NCI-H2227 (cell line): ENCODE data around the gene UBE2E1.

Experiments used
- DNase-seq: peaks from one replicate; lab custom pipeline; 2025; ENCODE audit not compliant: unreplicated experiment; lab: John Stamatoyannopoulos, UW

UBE2E1 gene

DNA sequence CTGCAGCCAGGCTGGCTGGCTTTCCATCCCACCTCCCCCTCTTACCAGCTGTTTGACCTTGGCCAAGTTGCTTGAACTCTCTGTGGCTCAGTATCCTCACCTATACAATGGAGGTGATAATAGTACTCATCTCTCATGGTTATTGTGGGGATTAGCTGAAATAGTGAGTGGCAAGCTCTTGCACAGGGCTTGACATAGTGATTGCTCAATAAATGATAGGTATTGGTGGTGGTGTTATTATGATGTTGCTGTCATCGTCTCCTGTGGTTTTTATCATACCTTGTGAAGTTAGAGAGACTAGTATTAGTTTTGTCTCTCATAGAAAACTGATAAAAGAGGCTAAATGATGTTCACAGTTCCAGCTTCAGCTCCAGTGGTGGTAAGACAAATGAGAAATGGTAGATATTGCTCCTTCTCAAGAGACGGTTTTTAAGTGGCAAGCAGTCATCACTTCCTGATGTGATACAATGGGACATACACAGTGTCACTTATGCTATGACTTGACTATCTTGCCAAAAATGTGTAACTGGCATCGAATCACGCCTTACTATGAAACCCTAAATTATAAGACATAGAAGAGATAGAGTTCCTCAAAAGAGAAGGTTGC, 12.1 kb upstream of the UBE2E1 start:
- DNase-seq: no peak

DNA sequence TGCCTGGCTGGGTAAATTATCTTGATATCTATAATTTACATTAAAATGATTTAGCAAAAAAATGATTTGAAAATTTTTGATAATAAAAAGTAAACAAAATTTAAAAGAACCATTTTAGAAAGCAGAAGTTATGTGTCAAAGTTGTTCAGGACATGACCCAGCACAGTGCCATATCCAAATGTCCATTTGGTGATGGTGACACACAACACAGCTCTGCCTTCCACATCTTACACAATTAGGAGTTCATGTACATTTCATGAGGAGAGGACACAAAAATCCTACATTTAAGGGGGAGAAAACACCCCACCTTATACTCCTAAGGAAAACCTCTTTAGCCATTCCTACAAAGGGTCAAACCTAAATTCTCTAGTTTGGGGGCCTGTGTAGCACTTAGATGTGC, 10.7 kb upstream of the UBE2E1 start:
- DNase-seq: no peak

DNA sequence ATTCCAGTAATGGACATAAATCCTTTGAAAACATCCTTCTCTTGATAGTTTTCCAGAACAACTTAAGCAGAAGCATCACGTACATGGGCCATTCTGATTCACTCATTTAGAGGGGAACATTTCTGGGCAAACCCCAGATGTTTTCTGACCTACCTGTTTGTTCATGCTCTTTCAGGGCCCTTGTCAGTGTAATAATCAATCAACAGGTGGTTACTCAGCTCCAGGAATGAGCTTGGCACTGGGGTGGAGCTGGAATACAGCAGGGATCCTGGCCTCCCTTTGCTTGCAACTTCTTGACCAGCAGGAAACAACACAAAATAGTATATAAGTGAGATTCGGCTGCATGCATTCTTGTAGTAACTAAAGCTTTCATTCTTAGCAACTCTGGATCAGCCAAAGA, 9.2 kb upstream of the UBE2E1 start:
- no peak for DNase-seq

DNA sequence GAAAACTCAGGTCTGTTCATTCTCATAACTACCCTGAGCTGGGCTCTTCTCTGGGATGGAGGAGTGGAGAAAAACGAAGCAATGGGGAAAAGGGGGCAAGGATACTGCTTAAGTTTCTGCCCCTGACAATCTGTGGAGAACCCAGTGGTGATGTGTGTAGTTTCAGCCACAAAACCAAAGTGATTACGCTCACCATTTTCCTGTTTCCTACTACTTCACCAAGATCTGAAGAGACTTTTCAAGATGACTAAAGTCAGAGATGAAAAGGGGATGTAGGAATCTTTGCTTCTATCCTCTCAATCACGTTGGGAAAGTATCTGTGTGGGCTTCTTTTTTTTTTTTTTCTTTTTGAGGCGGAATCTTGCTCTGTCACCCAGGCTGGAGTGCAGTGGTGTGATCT, 8.3 kb upstream of the UBE2E1 start:
- DNase-seq: no peak

DNA sequence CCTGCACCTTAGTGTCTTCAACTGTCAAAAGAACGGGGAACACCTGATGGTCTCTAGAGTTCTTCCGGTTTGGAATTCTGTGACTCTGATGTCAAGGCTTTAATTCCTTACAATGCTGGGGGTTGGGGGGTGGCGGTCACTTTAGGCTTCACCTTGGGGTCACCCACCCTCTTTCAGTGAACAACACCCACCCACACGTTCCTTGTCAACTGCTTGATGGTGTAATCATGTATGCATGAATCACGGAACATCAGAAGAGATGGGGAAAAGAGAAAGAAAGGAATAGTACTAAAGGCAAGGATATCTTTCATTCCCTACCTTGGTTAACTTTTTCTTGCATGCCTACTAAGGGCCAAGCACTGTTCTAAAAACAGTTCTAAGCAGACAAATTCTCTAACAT, 7.3 kb upstream of the UBE2E1 start:
- no peak for DNase-seq

DNA sequence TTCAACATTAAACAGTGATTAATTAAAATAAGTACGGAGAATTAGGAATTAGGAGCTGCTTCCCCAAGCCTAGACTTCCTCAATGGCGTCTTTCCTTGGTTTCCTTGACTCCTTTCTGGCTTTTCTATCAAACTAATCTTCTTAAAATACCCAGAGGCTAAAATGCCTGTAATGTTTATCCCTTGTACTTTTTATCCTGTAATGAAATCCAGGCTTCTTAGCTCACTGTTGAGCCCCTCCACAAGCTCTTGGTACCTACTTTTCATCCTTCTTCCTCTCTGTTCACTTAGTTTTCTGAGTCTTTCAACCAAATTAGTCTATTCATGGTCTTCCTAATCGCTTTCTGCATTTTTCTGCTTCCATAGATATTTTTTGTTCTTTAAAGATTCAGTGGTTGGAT, 6.9 kb upstream of the UBE2E1 start:
- DNase-seq: no peak

DNA sequence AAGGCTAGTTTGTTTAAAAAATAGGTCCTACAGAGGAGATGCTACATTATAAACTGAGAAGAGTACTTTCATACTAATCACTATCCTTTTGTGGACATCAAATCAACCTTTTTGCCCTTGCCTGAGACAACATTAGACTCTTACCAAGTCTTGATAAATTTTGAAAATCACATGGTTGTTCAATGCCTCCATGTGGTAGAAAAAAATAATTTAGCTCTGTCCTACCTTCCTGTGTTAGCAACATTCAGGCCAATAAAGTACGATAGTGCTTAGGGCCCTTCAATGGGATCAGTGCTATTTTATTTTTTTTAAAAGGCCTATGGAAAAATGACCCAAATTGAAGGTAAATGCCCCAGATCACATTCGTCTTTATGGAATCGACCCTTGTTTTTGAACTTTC, 5.0 kb upstream of the UBE2E1 start:
- DNase-seq: no peak

DNA sequence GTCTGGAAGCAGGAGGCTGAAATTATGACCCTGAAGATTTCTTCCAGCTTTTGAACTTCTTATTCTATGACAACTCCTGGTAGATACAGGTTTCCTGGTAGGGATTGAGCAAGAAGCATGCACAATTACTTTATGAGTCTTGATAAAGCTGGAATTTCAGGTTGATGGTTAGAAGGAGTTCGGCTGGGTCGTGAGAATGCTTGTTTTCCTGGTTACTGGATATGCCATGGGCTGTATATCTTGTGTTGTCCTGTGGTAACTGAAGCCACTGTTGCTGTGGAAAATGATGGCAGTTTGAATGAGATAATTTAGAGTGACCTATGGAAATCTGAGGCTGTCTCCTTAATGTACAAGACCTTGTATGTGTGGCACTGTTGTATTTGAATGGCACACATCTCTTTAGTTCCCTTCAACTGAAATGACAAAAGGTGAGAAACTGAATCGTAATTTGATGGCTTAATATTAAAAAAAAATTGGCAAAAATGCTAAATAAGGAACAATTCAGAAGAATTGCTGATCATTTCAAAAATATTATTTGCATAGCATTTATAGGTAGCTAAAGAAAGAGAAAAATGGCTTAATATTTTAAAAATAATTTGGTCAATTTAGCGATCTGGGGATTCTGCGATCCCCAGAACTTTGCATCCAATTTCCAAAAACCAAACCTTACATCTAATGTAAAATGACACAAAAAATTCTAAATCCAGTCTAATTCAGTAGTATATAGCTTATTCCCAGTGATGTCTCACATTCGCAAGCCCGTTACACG, 1.1 kb upstream of the UBE2E1 start:
- no peak for DNase-seq

DNA sequence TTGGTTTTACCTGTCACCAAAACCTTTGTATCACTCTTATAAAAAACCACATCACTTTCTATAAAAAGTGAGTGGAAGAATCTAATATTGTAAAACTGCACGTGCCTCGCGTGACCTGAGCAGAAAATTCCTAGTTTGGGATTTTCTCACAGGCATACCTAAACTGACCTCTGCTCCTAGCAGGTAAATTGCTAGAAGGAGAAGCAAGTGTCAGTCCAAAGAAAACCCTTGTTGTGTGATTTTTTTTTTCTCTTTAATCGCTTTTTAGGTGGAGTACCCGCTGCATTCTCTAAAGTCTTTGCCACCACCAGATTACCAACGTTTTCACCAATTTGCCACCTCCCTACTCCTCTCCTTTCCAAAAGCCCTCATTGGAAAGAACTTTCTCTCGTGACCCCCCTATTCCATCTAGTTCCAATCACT, 534 bp upstream of the UBE2E1 start:
- DNase-seq: no peak

DNA sequence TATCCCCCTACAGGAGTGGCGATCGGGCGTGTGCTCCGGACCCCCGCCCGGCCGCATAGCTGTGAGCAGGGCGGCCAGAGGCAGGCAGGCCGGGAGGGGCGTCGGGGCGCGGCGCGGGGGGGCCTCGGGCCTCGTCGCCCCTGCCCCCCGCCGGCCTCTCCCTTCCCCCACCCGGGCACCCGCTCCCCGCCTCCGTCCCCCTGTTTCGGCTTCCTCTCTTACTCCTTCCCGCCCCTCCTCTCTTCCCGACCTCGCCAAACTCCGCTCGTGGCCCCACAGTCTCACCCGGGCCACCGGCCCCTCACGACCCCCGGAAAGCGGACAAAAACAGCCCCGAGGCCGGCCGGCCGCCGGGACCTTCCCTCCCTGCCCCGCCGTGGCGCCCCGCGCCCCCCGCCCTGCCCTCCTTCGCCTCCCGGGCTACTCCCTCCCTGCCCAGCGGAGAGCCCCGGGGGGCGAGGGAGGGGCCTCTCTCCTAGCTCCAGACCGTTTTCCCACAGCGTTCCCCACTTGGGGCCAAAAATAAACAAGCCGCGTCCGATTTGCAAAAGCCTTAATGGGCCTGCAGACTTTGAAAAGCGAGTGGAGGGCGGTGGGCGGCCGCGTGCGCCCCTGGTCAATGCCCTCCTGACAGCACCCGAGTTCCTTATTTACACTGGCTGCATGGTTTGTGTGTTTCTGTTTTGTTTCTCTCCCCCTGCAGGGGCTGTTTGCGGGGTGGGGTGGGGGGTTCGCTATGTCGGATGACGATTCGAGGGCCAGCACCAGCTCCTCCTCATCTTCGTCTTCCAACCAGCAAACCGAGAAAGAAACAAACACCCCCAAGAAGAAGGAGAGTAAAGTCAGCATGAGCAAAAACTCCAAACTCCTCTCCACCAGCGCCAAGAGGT, 1.0 kb downstream of the UBE2E1 start:
- peak; percentile 9 for DNase-seq

DNA sequence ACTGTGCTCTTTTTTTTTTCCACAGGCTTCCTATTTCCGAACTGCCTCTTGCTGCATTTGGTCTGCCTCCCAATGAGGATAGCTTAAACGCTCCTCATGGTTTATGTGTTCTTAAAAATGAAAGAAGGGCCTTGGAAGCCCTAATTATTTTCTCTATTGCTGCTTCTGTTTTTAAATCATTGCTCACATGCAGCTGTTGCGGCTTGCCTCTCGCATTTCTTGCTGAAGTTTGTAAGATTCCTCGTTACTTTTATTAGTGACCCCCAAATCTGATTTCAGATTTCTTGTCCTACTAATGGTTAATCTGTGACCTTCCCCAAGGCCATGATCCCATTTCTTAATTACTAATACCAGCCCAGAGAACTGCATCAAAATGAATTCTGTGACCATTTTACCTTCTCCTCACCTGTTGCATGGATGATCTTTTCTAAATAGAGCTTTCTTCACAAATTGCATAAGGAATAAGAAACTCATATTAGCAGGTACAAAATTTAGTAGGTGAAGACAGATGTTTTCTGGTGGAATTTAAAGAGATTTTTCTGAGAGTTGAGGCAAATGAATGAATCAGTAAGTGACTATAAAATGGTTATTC, 1.8 kb downstream of the UBE2E1 start:
- no peak for DNase-seq

DNA sequence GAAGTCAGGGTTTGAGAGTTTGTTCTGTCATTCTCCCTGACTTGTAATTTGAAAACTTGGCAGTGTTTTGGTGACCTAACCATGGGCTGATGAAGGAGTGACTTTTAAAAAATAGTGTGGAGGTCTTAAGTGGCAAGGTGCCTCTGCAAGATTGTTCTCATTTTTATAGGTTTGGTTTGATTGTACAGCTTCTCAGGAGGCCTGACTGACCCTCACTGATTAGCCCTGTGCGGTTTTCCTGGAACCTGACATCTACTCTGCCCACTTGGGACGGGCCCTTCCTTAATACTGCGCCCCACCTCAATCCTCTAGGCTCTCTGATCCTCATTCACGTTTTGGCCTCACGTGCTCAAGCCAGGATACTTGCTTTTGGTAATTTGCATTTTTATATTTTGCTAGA, 2.8 kb downstream of the UBE2E1 start:
- no peak for DNase-seq

DNA sequence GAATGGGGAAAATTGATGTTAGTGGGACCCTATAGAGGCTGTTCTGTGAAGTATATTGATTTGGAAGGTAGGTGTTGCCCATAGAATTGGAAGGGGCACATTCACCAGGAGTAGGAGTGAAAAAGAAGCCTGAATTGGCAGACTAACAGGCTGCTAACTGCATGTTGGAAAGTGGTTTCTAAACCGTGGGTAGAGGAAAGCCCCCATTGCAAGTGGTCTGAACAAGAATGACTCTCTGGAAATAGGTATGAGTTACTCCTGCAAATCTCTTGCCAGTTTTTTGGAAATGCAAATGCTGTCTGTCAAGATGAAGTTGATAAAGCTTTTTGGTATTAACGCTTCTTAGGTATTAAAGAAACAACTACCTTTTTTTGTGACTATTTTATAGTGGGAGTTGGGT, 3.5 kb downstream of the UBE2E1 start:
- no peak for DNase-seq

DNA sequence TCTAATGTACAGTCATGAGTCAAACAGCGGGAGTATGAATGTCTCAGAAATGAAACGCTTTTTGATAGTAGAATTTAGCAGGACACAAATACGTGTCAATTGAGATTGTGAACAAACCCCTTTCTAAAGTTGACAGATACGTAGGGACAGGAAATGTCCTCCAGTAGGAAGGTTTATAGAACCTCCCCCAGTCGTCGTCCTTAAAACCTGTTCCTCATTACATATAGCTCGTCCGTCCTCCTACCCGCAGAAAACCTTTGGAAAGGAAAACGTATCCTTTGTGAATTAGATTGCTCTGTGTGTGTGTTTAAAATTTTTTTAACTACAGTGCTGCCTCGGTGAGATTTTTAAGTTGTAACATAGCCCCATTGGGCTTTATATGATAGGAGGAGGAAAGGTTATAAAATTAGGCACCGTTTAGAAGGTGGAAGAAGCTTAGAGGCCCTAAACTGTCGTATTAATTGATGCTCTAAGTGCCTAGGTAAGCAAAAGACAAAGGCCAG, 4.1 kb downstream of the UBE2E1 start:
- DNase-seq: no peak

DNA sequence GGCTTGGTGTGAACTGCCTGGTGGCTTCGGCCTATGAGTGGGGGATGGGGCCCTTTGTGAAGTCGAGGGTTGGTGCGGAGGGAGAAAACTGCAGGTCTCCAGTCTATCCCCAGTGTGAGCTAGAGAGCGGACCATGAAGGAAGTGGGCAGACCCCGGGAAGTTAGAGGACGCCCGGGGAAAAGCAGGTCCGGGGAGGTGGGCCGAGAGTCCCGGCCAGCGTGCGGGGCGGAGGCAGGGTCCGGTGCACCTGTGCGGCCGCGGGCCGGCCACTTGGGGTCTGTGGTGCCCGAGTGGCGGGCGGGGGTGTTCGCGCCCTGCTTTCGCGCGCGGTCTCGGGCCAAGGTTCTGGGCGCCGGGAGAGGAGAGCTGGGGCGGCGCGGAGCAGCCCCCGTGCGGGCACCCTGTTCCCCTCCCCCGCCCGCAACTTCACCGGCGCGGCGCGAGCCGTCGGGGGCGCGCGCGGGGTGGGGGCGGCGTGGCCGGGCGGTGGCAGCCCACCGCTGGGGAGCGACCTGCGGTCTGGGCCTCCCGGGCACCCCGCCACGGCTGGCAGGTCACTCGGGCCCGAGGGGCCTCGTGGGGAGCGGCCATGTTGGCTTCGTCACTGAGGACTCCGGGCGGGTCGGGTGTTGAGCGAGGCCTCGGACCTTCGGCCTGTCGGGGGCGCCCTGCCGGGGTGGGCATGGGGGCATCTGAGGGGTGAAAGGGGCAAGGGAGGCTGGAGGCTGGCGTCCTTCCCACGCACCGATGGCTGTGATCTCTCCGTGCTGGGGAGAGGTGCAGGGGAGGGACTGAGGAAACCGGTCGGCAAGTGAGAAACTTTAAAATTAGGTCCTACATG, 4.8 kb downstream of the UBE2E1 start:
- peak; percentile 28 for DNase-seq

DNA sequence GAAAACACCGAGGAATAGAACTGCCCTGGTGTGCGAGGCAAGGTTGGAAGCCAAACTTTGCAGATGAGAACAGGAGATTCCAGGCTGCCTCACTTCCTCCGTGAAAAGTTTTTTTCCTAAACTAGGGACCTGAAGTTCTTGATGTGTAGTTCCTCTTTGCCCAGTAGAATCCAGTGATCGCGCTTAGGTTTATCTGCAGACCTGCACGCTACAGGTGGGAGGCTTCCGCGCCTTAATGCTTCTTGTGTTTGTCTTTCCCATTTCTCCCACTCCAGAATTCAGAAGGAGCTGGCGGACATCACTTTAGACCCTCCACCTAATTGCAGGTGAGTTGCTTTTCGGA, 5.4 kb downstream of the UBE2E1 start:
- DNase-seq: peak; percentile 28

DNA sequence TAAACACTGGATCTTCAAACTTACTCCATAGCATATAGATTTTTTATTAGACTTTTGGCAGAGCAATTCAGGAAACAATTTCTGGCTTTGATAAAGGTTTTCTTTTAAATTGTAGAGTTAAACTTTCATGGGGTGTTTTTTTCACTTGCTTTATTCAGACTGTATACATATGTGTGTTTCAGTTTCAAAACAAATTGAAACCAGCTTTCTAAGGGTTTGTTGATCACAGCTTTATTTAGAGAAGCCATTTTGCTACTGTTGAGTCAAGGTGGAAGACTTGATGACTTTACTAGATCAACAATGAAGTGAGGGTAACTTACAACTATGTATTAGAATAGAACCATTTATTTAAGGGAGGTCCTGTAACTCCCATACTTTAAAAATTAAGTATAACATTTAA, 6.2 kb downstream of the UBE2E1 start:
- no peak for DNase-seq

DNA sequence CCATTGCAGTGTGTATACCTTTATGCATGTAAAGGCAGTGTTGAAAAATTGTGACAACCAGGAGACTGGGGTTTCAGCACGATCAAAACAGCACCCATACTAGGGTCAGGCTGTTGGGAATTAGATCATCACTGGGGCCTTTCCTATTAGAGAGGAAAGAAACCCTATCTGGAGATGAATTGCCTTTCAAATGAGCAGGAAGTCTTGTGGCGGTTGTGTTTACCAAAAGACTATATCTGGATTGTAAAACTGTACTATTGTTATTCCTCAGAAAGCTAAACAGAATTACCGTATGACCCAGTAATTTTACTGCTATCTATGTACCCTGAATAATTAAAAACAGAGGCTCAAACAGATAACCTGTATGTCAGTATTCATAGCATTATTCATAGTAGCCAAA, 10.1 kb downstream of the UBE2E1 start:
- DNase-seq: no peak

DNA sequence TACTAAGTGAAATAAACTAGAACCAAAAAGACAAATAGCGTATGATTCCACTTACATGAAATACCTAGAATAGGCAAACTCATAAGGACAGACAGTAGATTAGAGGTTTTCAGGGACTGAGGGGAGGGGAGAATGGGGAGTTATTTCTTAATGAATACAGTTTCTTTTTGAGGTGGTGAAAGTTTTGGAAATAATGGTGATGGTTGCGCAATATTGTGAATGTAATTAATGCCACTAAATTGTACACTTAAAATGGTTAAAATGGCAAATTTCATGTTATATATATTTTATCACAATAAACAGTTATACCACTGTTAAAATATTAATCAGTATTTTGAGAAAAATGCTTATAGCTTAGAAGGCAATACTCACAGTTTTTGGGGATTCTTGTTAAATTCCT, 11.0 kb downstream of the UBE2E1 start:
- DNase-seq: no peak

DNA sequence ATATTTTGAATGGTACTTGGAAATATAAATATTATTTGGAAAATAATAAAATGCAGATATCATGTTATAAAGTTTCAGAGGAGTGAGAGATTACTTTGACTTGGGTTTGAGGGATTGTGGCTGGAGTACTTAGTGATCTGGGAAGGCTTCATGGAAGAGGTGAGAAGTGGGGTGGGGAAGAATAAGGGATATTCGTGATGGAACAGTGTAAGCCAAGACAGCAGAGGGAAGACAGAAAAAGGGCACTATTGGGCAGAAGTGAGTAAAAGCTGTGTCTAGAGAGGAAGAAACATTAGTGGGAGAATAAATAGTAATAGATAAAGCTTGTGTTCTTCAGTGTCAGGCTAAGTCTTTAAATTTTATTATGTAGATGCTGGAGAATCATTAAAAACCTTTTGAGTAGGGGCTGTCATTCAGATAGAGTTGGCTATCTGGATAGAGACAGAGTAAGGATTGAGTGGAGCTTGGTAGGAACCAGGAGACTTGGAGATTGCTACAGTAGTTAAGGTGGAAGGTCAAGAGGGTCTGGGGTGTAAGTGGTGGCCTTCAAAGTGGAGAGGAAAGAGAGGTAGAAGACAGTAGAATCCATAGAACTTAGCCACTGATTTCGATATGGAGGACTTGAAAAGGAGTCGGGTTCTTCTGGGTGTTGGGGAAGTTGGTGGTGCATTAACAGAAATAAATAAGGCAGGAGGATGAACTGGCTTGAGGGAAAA, 11.9 kb downstream of the UBE2E1 start:
- DNase-seq: no peak
